Epithelial cell of prostate (primary cell): ENCODE results near the gene IMPA2.

ENCODE experiments used
- DNase-seq: peaks from one replicate; pipeline ENCODE4 v3.0.0-alpha.2; 2011; ENCODE audit warnings: low read depth, low spot score
- H3K27ac ChIP-seq: fragments of 450-650 bp; 2 replicates; pipeline ENCODE4 v1.5.1; 2017; ENCODE audit warnings: mild to moderate bottlenecking

The IMPA2 gene

GRCh38 chr18:12021596-12021995, 40.3 kb downstream of the IMPA2 start:
- H3K27ac ChIP-seq = no peak overlapping the region
- DNase-seq = no peak

GRCh38 chr18:12023375-12023774, 42.1 kb downstream of the IMPA2 start:
- no peak for DNase-seq
- peak overlapping the region; percentile 43 for H3K27ac ChIP-seq

GRCh38 chr18:12026562-12026961, 45.3 kb downstream of the IMPA2 start:
- peak overlapping the region; percentile 67 for H3K27ac ChIP-seq
- DNase-seq = no peak

GRCh38 chr18:12027046-12027445, 45.7 kb downstream of the IMPA2 start:
- DNase-seq = peak; percentile 61
- H3K27ac ChIP-seq = peak overlapping the region; percentile 67

GRCh38 chr18:12027480-12027879, 46.2 kb downstream of the IMPA2 start:
- no peak for DNase-seq
- peak overlapping the region; percentile 67 for H3K27ac ChIP-seq

- no peak overlapping the region for H3K27ac ChIP-seq
- DNase-seq = no peak
Observed at GRCh38 chr18:12028040-12028628, 46.8 kb downstream of the IMPA2 start.

- H3K27ac ChIP-seq = no peak overlapping the region
- no peak for DNase-seq
Observed at GRCh38 chr18:12028674-12029073, 47.4 kb downstream of the IMPA2 start.

- no peak overlapping the region for H3K27ac ChIP-seq
- DNase-seq = no peak
Observed at GRCh38 chr18:12029786-12030584, 48.7 kb downstream of the IMPA2 start.

GRCh38 chr18:12030670-12031069, 49.4 kb downstream of the IMPA2 start:
- H3K27ac ChIP-seq = no peak overlapping the region
- DNase-seq = no peak

GRCh38 chr18:12031181-12031580, 49.9 kb downstream of the IMPA2 start:
- no peak overlapping the region for H3K27ac ChIP-seq
- DNase-seq = no peak

- no peak for DNase-seq
- peak overlapping the region; percentile 8 for H3K27ac ChIP-seq
Observed at GRCh38 chr18:12031846-12032245, 50.5 kb downstream of the IMPA2 start.

GRCh38 chr18:12032786-12033642, 51.7 kb downstream of the IMPA2 start:
- no peak overlapping the region for H3K27ac ChIP-seq
- no peak for DNase-seq

GRCh38 chr18:12033643-12034025, 52.3 kb downstream of the IMPA2 start:
- no peak overlapping the region for H3K27ac ChIP-seq
- DNase-seq = no peak

- no peak overlapping the region for H3K27ac ChIP-seq
- DNase-seq = no peak
Observed at GRCh38 chr18:12034241-12035100, 53.2 kb downstream of the IMPA2 start.

GRCh38 chr18:12035481-12035880, 54.2 kb downstream of the IMPA2 start:
- no peak overlapping the region for H3K27ac ChIP-seq
- no peak for DNase-seq

- no peak for DNase-seq
- peak overlapping the region; percentile 34 for H3K27ac ChIP-seq
Observed at GRCh38 chr18:12036201-12036751, 55.0 kb downstream of the IMPA2 start.

- H3K27ac ChIP-seq = peak overlapping the region; percentile 8
- no peak for DNase-seq
Observed at GRCh38 chr18:12038082-12038638, 56.9 kb downstream of the IMPA2 start.

- H3K27ac ChIP-seq = peak overlapping the region; percentile 8
- DNase-seq = no peak
Observed at GRCh38 chr18:12038639-12039539, 57.6 kb downstream of the IMPA2 start.
